GM21447 (cell line): ENCODE data around the gene TIGD3.

Source experiments
- ATAC-seq: cut with Tn5 transposase; IDR thresholded peaks from one replicate; pipeline ENCODE4 v1.9.1; 2021; ENCODE audit not compliant: unreplicated experiment

The TIGD3 gene, protein sequence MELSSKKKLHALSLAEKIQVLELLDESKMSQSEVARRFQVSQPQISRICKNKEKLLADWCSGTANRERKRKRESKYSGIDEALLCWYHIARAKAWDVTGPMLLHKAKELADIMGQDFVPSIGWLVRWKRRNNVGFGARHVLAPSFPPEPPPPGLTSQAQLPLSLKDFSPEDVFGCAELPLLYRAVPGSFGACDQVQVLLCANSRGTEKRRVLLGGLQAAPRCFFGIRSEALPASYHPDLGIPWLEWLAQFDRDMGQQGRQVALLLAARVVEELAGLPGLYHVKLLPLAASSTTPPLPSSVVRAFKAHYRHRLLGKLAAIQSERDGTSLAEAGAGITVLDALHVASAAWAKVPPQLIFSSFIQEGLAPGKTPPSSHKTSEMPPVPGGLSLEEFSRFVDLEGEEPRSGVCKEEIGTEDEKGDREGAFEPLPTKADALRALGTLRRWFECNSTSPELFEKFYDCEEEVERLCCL

DNA sequence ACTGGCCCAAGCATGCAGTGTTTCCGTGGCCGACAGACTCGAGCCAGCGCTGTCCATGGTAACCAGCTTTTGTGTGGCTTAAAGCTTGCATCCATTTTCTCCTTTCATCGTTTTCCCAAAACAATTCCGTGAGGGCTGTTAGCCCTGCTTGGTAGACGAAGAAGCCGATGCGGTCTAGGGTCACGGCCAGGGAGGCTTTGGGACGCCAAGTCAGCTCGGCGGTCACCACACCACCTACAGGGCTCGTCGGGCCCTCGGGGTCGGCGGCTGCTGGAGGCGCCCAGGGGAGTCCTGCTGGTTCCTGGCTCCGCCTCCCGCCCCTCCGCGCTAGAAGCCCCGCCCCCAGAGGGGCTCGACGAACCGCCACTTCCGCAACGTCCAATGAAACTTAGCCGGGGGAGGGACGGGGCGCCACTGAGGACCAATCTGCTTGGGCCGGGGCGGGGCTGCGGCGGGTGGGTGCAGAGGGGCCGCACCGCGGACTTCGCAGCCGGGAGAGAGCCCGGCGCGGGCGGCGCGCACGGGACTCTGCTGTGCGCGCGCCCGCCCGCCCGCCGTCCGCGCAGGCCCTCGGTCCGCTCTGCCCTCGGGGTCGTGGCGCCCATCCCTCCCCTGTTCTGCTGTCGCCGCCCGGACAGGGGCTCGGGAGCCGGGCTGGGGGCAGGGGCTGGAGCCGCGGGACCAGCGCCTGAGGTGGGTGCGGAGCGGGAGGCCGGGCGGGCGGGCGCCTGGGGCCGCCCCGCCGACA lies at the start of gene TIGD3:
Gene TIGD3, plus strand, starts transcription at position 487 of the 748 bp plus-strand sequence. CDS start 1,058 bp downstream, outside the sequence.
- peak; percentile 86 for ATAC-seq

DNA sequence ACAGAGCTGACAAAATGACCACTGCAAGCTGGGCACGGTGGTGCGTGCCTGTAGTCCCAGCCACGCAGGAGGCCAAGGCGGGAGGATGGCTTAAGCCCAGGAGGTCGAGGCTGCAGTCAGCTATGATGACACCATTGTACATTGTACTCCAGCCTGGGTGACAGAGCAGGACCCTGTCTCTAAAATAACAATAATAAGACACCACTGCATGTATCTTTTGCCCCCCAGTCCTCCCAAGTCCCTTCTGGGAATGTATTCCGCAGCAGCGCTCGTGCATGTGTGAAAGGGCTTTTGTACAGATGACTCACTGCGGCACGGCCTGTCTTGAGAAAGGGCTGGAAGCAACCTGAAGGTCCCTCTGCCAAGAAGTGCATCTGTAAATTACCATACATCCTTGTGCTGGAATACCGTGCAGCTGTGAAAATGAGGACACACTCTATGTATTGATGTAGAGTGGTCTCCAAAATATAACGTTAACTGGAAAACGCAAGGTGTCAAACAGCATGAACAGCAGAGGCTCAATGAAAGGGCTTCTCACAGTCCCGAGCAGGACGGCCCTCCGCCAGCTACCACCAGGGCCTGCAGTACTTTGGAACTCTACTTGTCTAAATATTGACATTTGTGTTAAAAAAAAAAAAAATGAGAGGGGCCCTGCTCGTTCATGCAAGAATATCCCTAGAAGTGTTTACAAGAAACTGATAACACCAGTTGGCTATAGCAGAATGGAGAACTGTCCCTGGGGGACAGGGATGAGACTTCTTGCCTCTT lies 48.9 kb upstream of the TIGD3 start:
- no peak for ATAC-seq

DNA sequence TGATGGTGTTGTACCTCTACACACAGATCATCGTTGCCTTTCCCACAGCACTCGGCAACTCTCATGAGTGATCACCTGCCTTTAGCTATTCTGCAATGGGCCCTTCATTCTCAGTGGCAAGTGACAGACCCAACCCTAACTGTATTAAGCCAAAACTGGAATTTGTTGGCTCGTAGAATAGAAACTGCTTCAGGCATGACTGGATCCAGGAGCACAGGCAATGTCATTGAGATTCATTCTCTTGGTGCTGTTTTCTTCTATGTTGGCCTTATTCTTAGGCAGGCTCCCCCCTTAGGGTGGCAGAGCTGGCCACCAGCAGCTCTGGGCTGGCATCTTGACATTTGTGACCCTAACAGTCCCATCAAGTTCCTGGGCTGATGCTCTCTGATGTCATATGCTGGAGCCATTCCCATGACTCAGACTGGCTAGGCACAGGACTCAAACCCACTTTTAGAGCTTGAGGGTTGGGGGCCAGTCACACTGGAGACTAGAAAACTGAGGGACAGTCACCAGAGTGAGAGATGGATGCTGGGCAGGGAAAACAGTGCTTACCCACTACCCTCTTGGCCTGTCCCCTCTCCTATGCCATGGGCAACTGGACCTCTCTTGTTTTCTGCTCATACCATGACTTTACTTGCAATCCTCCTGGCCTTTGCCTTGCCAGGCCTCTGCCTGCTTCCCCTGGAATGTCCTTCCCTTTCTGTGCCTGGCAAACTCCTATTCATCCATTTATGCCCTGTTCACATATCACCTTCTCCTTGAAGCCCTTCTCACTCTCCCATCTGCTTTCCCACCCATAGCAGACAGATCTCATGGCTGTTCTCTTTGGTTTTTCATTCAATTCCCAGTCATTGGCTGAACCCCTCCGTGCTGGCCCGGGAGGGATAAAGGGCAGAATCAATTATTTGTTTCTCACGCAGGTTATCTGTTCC lies 47.0 kb upstream of the TIGD3 start:
- ATAC-seq, result no peak

DNA sequence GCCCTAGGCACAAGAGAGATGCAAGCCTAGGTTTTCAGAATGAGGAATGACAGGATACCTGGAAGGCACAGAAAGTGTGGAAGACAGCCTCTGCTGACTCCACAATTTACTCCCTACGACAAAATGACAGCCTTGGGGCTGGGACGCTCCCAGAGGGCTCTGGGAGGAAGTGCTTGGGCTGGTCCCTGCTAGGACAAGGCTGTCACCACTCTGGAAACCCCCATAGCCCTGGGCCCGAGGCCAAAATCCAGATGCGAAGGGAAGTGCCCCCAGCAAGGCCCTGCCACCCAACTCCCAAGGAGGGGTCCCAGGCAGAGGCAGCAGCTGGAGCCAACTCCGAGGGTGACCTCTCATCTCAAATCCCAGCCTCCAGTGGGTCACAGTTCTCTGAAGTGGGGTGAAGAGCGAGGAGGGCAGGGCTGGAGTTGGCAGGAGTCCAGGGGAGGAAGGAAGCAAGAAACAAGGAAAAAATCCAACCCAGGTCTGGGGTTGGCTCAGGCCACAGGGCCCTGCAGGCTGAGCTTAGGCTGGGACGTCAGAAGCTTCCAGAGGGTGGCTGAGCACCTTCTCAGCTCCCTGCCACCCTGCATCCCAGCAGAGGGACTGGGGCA lies 46.2 kb upstream of the TIGD3 start:
- no peak for ATAC-seq

DNA sequence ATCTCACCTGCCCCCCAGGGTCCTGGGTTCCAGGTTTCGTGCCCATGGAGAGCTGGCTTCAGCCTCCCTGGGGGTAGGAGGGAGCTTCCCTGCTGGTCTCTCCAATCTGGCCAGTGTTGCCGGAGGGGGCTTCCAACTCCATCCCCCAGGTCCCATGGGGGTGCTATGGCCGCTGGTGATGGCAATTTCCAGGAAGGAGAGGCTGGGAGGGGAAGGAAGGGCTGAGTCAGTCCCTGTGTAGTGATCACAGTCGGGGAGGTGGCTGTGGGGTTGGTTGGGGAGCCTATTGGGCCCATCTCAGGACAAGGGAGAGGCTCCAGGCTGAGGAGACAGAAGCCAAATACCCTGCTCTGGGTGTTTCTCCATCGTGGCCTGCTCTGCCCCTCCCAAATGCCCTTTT lies 45.5 kb upstream of the TIGD3 start:
- ATAC-seq, result no peak

DNA sequence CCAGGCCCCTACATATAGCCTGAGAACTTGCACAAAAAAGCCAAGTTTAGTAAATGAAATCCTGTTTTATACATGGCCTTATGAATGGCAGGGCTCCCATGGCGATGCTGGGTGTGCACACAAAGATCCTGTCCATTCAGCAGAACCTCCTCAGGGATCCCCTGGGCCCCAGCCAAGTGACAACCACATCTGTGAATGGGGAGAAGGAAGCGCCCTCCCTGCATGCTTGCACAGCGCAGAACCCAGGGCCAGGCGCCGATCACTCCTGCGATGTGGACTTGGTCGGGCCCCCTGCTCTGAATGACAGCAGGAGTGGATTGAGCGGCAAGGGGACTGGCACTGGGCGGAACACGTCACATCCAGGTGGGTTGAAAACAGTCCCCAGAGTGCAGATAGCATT lies 44.3 kb upstream of the TIGD3 start:
- ATAC-seq, result no peak

DNA sequence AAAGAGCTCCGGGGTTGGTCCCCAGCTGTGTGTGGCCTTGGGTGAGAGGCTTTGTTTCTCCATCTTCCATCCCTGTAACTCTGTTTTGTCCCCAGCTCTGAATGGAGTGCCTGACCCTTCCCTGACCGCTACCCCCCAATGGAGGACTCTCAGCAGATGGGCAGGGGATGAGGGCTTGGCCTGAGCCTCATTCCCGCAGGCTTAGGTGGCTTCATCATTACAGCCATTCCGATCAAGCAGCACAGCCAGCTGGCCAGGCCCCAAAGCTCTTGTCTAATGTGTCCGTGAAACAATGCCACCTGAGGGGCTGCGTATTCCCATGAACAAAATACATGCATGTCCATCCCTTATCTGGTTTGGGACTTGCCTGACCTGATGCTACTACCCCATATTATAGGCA lies 43.8 kb upstream of the TIGD3 start:
- no peak for ATAC-seq

DNA sequence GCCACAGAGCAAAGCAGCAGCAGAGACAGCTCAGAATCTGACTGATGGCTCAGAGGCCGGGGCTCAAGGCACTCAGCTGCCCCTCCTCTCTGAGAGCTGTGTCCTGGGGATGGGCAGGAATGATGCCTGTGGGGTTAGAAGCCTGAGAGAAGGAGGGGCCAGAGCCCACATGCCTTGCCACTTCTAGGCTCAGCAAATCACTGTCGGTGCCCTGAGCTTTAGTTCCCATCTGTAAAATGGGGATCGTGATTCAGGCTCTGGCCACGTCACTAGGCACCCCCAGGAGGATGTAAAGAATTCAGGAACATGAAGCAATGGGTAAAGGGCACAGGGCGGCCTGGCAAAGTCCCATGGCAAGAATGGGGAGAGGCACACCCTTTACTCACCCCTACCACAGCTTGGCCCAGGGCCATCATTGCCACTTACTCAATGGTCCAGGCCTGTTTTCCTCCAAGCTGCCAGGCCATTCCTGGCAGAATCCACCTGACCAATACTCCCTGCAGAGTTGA lies 43.3 kb upstream of the TIGD3 start:
- no peak for ATAC-seq

DNA sequence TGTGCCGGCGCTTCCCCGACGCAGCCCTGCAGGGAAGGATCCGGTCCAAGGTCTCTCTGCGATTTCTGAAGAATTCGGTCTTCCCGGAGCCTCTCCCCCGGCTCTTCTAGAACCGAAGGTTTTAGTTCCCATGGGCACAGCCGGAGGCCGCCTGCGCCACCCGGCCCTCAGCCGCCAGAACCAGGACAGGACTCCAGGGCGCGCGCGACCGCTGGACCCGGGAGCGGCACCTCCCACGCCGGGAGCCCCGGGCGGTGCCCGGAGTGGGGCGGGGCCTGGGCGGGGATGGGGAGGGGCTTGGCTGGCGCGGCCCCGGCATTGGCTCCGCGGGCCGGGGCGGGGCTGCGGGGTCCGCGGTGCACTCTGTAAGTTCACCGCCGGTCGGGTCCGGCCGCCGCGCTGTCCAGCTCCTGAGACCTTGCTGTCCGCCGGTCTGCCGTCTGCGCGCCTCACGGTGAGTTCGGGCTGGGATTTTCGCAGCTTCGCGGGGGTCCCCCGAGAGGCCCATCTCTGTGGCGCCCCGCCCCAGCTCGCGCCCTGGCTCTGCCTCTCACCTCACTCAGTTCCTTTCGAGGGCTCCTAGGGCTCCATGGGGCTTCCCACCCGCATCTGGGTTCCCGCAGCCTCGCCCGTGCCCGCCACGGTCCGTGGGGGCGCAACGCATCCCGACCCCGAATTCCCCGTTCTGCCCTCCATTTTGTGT lies 39.9 kb upstream of the TIGD3 start, which contains the start of gene CDC42EP2:
Gene CDC42EP2, plus strand, starts transcription at position 366 of the 703 bp plus-strand sequence. CDS start 6,033 bp downstream, outside the sequence.
- peak; percentile 74 for ATAC-seq

DNA sequence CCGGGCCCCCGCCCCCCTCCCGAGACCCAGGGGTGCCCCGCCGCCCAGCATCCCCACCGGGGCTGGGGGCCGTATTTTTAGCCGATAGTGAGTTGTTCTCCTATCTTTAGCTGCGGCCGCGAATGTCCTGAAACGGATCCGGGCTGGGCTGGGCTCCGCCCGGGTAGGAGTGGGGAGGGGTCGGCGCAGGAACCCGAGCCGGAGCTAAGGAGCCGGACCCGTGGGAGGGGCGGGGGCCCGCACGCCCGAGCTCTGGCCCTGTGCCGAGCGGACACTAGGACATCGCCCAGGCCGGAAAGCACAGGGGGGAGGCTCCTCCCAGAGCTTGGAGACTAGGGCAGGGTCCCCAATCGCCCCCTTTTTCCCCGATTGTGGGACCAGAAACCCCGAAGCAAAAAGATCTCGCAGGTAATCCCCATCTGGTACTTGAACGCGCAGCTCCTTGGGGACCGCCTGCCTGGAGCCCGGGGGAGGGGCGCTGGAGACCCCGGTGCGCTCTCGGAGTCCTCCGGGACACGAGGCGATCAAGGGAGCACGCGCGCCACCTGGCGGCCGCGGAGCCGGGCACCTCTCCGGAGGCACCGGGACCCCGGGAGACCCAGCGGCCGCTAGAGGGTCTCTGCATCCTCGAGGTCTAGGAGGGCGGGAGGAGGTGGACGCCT lies 39.2 kb upstream of the TIGD3 start:
- ATAC-seq, result peak; percentile 32

DNA sequence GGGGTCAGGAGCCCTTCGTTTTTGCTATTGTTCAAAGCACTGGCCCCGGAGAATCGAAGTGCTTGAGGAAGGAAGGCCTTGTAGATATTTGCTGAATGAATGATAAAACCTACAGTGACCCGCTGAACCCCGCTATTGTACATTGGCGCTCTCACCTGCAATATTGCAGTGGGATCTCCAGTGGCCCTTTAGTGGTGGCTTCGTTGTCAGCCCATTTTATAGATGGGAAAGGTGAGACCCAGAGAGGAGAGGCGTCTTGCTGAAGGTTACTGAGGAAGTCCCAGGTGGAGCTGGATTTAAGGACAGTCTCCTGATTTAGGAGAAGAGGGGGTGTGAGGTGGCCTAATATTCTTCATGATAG lies 38.7 kb upstream of the TIGD3 start:
- ATAC-seq, result no peak

DNA sequence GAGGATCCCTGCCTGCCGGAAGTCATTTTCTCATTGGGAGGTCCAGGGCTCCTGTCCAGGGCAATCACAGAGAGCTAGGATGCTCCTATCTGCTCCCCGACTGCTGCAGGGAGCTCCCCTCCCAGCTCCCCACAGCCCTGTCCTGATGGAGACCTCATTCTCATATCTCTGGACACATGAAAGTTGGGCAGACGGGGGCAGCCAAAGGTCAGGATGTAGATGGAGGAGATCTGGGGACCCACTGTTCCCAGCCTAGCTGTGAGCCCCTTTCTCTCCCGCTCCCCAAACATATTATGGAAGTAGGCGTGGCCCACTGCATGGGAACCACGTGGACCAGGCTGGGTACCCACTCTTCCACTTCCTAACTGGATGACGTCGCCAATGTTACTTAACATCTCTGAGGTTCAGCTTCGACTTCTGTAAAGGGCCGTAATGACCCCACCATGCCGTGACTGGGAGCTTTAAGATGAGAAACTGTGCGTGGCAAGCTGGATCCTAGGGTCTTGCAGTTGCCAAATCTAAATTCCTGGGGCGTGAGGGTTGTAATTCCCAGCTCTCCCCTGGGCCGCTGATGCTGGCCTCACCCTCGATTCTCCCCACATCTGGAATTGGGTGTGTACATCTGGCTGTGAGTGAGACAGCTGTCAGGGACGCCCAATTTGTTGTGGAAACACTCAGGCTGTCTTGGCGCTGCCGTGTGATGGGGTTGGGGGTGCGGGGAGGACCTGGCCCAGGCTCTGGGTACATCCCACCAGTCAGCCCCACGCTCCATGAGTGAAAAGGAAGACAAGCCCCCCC lies 38.1 kb upstream of the TIGD3 start:
- no peak for ATAC-seq

DNA sequence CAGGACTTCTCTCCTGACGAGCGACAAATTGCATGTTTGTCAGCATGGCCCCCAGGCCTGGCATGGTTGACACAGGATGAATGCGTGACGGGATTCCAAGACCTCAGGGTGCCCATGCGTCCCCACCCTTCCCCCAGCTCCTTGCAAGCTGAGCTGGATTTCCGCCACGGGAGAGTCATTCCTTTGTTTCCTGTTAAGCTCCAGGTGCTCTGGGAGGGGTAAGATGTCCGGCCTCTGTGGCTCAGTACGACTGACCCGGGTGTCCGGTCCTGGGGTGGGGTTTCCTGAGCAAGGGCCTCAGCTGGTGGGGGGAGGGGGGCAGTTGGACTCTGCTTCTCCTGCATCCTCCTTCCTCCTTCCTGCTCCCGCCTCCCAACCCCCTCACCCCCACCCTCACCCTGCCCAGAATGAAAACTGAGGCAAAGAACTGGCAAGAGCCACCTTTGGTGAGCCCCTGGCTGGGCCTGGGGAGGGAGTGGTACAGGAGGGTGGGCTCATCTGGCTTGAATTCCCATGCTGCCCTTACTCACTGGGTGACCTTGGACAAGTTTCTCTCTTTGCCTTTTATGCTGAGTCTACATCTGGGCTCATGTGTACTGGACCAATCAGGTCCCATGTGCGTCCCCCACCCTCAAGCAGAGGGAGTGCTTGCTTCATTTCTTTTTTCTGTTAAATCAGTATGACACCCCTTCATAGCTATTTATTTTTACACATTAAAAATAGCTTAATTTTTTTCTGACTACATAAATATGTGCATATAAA lies 37.3 kb upstream of the TIGD3 start:
- no peak for ATAC-seq

DNA sequence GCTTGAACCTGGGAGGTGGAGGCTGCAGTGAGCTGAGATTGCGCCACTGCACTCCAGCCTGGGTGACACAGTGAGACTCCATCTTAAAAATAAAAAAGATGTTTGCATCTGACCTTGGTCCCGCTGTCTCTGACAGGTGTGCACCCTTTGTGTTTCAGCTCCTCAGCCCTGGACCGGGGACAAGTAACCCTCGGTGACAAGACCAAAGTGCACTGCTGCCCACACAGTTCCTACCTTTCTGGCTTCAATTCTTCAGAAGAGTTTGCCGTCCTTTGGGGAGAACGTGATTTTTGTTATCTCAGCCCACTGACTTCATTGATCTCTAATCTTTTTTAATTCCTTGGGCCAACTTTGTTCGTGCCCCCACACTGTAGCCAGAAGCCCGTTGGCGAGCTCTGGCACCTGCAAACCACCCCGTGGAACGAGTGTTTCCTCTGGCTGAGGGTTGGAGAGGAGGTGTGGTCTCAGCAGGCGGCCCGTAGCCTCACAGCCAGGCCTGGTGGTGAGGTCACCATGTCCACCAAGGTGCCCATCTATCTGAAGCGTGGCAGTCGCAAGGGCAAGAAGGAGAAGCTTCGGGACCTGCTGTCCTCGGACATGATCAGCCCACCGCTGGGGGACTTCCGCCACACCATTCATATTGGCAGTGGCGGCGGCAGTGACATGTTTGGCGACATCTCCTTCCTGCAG lies 34.0 kb upstream of the TIGD3 start:
- ATAC-seq, result no peak

DNA sequence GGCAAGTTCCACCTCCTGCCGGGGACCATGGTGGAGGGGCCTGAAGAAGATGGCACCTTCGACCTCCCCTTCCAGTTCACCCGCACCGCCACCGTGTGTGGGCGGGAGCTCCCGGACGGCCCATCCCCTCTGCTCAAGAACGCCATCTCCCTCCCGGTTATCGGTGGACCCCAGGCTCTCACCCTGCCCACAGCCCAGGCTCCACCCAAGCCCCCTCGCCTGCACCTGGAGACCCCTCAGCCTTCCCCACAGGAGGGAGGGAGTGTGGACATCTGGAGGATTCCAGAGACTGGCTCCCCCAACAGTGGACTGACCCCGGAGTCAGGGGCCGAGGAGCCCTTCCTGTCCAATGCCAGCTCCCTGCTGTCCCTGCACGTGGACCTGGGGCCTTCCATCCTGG lies 33.5 kb upstream of the TIGD3 start:
- ATAC-seq, result no peak

DNA sequence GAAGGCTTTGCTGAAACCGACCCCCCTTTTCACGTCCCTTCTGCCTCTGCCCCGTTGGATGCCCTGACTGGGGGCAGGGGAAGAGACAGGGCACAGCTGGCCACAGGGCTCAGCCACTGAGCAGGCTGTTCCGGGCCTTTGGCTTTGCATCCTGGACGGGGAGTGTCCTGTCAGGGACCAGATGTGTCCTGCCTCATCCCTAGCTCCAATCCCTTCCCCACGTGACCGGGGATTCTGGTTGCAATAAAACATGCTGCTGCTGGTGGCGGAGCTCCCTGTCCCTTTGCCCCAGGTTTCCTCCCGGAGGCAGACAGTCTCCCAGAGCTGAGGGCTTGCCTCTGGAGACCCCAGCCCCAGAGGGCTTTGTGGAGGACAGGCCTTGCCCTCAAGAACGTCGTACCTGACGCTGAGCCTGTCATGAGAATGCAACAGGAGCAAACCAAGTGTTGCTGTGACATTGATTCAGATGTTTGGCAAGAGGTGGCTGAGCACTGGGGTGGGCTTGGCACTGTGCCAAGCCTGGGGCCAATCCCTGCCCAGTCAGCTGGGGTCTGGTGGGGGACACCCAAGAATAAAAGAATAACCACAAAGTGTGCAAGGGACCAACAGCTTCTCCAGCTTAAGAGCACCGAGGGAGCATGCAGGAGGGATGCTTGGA lies 32.6 kb upstream of the TIGD3 start:
- no peak for ATAC-seq
